RKO (cell line): Measurements from ENCODE around the gene EVI5L.

Experiments
- DNase-seq: peaks from one replicate; pipeline ENCODE4 v3.0.0-alpha.2; 2016; ENCODE audit warnings: low spot score

EVI5L gene

GRCh38 chr19:7912697-7913564, 82.9 kb downstream of the EVI5L start:
- DNase-seq = no peak

GRCh38 chr19:7913652-7914051, 83.6 kb downstream of the EVI5L start:
- no peak for DNase-seq

DNA sequence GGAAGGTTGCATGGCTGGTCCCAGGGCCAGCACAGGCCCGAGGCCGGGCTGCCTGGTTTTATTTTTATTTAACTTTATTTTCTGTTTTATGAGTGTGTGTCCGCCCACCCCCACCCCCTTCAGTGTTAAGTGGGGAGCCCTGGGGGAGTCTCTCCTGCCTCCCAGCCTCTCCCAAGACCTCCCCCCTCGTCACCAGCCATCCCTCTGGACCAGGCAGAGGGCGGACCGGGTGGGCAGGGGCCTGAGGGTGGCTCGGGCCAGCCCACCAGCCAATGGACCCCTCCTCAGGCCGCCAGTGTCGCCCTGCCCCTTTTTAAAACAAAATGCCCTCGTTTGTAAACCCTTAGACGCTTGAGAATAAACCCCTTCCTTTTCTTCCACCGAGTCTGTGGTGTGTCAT, 84.1 kb downstream of the EVI5L start:
- no peak for DNase-seq
